Activated gamma-delta T cell (primary cell): ENCODE measurements around the gene SLC15A1.
"Not testable (repeated sequence)": the region's sequence is repeated elsewhere in the genome, so short reads cannot be mapped to it uniquely, and the experiment has no call there.

Source experiments
- DNase-seq: peaks from one replicate; lab custom pipeline; 2025; lab: John Stamatoyannopoulos, UW

The SLC15A1 gene

GRCh38 chr13:98781470-98781869, 29.0 kb upstream of the SLC15A1 start:
- DNase-seq: no peak

GRCh38 chr13:98781045-98781444, 28.6 kb upstream of the SLC15A1 start:
- DNase-seq: no peak

- no peak for DNase-seq
Measured at GRCh38 chr13:98780451-98780850, 28.0 kb upstream of the SLC15A1 start.

- DNase-seq: no peak
Measured at GRCh38 chr13:98779695-98780094, 27.2 kb upstream of the SLC15A1 start.

GRCh38 chr13:98778749-98779148, 26.3 kb upstream of the SLC15A1 start:
- no peak for DNase-seq

GRCh38 chr13:98776644-98777043, 24.2 kb upstream of the SLC15A1 start:
- no peak for DNase-seq

- DNase-seq: no peak
Measured at GRCh38 chr13:98775844-98776598, 23.5 kb upstream of the SLC15A1 start.

GRCh38 chr13:98775386-98775785, 22.9 kb upstream of the SLC15A1 start:
- no peak for DNase-seq

GRCh38 chr13:98774776-98775175, 22.3 kb upstream of the SLC15A1 start:
- DNase-seq: no peak

GRCh38 chr13:98773921-98774320, 21.4 kb upstream of the SLC15A1 start:
- peak; percentile 12 for DNase-seq

GRCh38 chr13:98772794-98773452, 20.5 kb upstream of the SLC15A1 start:
- DNase-seq: no peak

- DNase-seq: no peak
Measured at GRCh38 chr13:98771838-98772611, 19.6 kb upstream of the SLC15A1 start.

GRCh38 chr13:98769736-98770135, 17.3 kb upstream of the SLC15A1 start:
- no peak for DNase-seq

GRCh38 chr13:98768522-98768921, 16.1 kb upstream of the SLC15A1 start:
- DNase-seq: no peak

- DNase-seq: no peak
Measured at GRCh38 chr13:98766697-98767096, 14.2 kb upstream of the SLC15A1 start.

GRCh38 chr13:98765996-98766519, 13.6 kb upstream of the SLC15A1 start:
- no peak for DNase-seq

GRCh38 chr13:98761986-98762616, 9.6 kb upstream of the SLC15A1 start:
- DNase-seq: no peak

- DNase-seq: no peak
Measured at GRCh38 chr13:98761126-98761985, 8.9 kb upstream of the SLC15A1 start.

- no peak for DNase-seq
Measured at GRCh38 chr13:98755729-98756128, 3.3 kb upstream of the SLC15A1 start.

- no peak for DNase-seq
Measured at GRCh38 chr13:98755116-98755515, 2.6 kb upstream of the SLC15A1 start.

GRCh38 chr13:98754468-98754867, 2.0 kb upstream of the SLC15A1 start:
- DNase-seq: not testable (repeated sequence)
